ENCODE data around the gene PLAAT4. TPM values are rescaled to one million over a fixed set of nuclear protein-coding genes. Genes with fewer than 3 reads are reported as not detected.

Gene PLAAT4
- total and polyA plus RNA-seq, 2 experiments from 2014 or later: 0.69 to 4.6 TPM

DNA sequence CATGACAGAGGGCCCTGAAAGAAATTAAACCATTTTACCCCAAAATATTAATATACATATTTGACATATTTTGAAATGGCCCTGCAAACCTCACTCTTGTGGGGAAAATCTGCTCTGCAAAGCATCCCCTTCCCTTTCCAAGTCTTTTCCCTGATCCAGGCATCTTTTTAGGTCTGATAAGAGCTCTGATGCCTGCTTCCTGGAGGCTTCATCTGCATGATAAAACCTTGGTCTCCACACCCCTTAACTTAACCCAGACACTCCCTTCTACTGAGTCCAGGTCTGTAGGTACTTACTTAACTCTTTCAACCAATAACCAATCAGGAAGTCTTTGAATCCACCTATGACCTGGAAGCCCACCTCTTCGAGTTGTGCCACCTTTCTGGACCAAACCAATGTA is 32.6 kb upstream of the PLAAT4 start:
- Histone ChIP-seq H3K27ac (ENCODE audit: low read depth) (no peak overlapping the region), H2AFZ (no peak overlapping the region), H3K36me3 (ENCODE audit: insufficient read depth) (0 out of 2 replicates have a peak, but pooled peaks cover 8% of the 10 kb centered on the region), H3K4me3 (0 out of 2 replicates have a peak overlapping the region, but pooled peaks have one; percentile 1), H4K20me1 (replicated peaks; ENCODE audit: insufficient read depth) (no peaks in the 10 kb centered on the region), H3K4me1 (ENCODE audit: insufficient read depth) (peaks cover 26% of the 10 kb centered on the region), H3K27me3 (ENCODE audit: insufficient read depth) (no peaks in the 10 kb centered on the region), H3K79me2 (replicated peaks; ENCODE audit: insufficient read depth) (no peaks in the 10 kb centered on the region), H3K9me2 (ENCODE audit: insufficient read depth) (peaks cover 9% of the 10 kb centered on the region; the same call in 1 of the 2 replicates), H3F3A (replicated peaks; ENCODE audit: low read depth) (no peaks in the 10 kb centered on the region; the same call in 1 of the 2 replicates), H3K4me2 (peak overlapping the region; percentile 54)
- Mint-ChIP-seq H3K4me1 (peaks cover 43% of the 10 kb centered on the region), H3K27ac (no peak overlapping the region), H3K4me3 (no peak overlapping the region), H3K27me3 (ENCODE audit: insufficient read depth, low read depth, poor library complexity) (peaks cover 9% of the 10 kb centered on the region), H3K36me3 (ENCODE audit: low read depth) (peaks cover 39% of the 10 kb centered on the region), H3K9me3 (peaks cover 40% of the 10 kb centered on the region)
- DNase-seq (ENCODE audit: low spot score) (peak; percentile 30), ATAC-seq (peak; percentile 14; the same call in 1 of the 3 replicates)
- TF ChIP-seq, protein P1, sequence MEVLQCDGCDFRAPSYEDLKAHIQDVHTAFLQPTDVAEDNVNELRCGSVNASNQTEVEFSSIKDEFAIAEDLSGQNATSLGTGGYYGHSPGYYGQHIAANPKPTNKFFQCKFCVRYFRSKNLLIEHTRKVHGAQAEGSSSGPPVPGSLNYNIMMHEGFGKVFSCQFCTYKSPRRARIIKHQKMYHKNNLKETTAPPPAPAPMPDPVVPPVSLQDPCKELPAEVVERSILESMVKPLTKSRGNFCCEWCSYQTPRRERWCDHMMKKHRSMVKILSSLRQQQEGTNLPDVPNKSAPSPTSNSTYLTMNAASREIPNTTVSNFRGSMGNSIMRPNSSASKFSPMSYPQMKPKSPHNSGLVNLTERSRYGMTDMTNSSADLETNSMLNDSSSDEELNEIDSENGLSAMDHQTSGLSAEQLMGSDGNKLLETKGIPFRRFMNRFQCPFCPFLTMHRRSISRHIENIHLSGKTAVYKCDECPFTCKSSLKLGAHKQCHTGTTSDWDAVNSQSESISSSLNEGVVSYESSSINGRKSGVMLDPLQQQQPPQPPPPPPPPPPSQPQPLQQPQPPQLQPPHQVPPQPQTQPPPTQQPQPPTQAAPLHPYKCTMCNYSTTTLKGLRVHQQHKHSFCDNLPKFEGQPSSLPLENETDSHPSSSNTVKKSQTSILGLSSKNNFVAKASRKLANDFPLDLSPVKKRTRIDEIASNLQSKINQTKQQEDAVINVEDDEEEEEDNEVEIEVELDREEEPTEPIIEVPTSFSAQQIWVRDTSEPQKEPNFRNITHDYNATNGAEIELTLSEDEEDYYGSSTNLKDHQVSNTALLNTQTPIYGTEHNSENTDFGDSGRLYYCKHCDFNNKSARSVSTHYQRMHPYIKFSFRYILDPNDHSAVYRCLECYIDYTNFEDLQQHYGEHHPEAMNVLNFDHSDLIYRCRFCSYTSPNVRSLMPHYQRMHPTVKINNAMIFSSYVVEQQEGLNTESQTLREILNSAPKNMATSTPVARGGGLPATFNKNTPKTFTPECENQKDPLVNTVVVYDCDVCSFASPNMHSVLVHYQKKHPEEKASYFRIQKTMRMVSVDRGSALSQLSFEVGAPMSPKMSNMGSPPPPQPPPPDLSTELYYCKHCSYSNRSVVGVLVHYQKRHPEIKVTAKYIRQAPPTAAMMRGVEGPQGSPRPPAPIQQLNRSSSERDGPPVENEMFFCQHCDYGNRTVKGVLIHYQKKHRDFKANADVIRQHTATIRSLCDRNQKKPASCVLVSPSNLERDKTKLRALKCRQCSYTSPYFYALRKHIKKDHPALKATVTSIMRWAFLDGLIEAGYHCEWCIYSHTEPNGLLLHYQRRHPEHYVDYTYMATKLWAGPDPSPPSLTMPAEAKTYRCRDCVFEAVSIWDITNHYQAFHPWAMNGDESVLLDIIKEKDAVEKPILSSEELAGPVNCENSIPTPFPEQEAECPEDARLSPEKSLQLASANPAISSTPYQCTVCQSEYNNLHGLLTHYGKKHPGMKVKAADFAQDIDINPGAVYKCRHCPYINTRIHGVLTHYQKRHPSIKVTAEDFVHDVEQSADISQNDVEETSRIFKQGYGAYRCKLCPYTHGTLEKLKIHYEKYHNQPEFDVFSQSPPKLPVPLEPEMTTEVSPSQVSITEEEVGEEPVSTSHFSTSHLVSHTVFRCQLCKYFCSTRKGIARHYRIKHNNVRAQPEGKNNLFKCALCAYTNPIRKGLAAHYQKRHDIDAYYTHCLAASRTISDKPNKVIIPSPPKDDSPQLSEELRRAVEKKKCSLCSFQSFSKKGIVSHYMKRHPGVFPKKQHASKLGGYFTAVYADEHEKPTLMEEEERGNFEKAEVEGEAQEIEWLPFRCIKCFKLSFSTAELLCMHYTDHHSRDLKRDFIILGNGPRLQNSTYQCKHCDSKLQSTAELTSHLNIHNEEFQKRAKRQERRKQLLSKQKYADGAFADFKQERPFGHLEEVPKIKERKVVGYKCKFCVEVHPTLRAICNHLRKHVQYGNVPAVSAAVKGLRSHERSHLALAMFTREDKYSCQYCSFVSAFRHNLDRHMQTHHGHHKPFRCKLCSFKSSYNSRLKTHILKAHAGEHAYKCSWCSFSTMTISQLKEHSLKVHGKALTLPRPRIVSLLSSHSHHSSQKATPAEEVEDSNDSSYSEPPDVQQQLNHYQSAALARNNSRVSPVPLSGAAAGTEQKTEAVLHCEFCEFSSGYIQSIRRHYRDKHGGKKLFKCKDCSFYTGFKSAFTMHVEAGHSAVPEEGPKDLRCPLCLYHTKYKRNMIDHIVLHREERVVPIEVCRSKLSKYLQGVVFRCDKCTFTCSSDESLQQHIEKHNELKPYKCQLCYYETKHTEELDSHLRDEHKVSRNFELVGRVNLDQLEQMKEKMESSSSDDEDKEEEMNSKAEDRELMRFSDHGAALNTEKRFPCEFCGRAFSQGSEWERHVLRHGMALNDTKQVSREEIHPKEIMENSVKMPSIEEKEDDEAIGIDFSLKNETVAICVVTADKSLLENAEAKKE (CRISPR knock-in tag; IDR thresholded peaks at IDR 0.05): 0 out of 2 replicates have a peak, but pooled peaks have one; percentile 45
- TF ChIP-seq, protein P2, sequence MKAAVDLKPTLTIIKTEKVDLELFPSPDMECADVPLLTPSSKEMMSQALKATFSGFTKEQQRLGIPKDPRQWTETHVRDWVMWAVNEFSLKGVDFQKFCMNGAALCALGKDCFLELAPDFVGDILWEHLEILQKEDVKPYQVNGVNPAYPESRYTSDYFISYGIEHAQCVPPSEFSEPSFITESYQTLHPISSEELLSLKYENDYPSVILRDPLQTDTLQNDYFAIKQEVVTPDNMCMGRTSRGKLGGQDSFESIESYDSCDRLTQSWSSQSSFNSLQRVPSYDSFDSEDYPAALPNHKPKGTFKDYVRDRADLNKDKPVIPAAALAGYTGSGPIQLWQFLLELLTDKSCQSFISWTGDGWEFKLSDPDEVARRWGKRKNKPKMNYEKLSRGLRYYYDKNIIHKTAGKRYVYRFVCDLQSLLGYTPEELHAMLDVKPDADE (IDR thresholded peaks at IDR 0.05): no peak
- TF ChIP-seq NANOG (IDR thresholded peaks at IDR 0.05; ENCODE audit: borderline replicate concordance): 0 out of 2 replicates have a peak, but pooled peaks have one; percentile 1
